Activated CD4-positive, alpha-beta T cell treated with anti-CD3 and anti-CD28 coated beads for 36 hours (primary cell): ENCODE data around the gene PPM1H. TPM values are rescaled to one million over a fixed set of nuclear protein-coding genes. Genes with fewer than 3 reads are reported as not detected.

ENCODE experiments used
- ATAC-seq: fragments of 200-7000 bp; cut with Tn5 transposase; one replicate; pipeline ENCODE4 v1.10.0; 2021; ENCODE audit warnings: mild to moderate bottlenecking, moderate library complexity
- CTCF ChIA-PET: fragments of 350-600 bp; sonication (Branson Sonifier 250); formaldehyde crosslinking; loops from one replicate; lab custom pipeline; 2021; ENCODE audit warnings: antibody characterized with exemption; lab: Charles Lee
- POLR2A ChIA-PET: fragments of 350-600 bp; sonication (Branson Sonifier 250); formaldehyde crosslinking; loops from one replicate; lab custom pipeline; 2021; ENCODE audit warnings: antibody characterized with exemption, inconsistent platforms; lab: Charles Lee
- DNase-seq: peaks from one replicate; pipeline ENCODE4 v3.0.0-alpha.2; 2020
- H3K27ac Mint-ChIP-seq: one replicate; pipeline ENCODE4 v1.8.0; 2021; ENCODE audit warnings: mixed read lengths
- H3K27me3 Mint-ChIP-seq: one replicate; pipeline ENCODE4 v1.8.0; 2021; ENCODE audit warnings: mixed read lengths
- H3K36me3 Mint-ChIP-seq: one replicate; pipeline ENCODE4 v1.8.0; 2021; ENCODE audit warnings: low read depth, mixed read lengths
- H3K4me1 Mint-ChIP-seq: one replicate; pipeline ENCODE4 v1.8.0; 2021; ENCODE audit warnings: mixed read lengths
- H3K4me3 Mint-ChIP-seq: one replicate; pipeline ENCODE4 v1.8.0; 2021; ENCODE audit warnings: mild to moderate bottlenecking, moderate library complexity, mixed read lengths
- H3K9me3 Mint-ChIP-seq: one replicate; pipeline ENCODE4 v1.8.0; 2021; ENCODE audit warnings: low read depth, mixed read lengths
- intact Hi-C, 2 experiments: fragments of 100-400 bp; cut with DNase I in 1 of 2; cut with micrococcal nuclease in 1 of 2; formaldehyde crosslinking; loops; one replicate each; pipeline versions ENCODE4 v1.14.2 to v1.15.1; 2022 to 2024; cut with DNase I, micrococcal nuclease
- total RNA-seq, 2 experiments: library from RNA; stranded (reverse); gene quantifications; one replicate each; pipeline ENCODE4 v1.2.3, GENCODE V29; 2021

PPM1H gene
- total RNA-seq, 2 experiments from 2014 or later, result 0.02 TPM; not detected in 1

GRCh38 chr12:62718762-62719426, 216.1 kb downstream of the PPM1H start:
- H3K27me3 Mint-ChIP-seq, result no peaks in the 10 kb centered on the region
- DNase-seq, result no peak
- H3K4me1 Mint-ChIP-seq, result no peaks in the 10 kb centered on the region
- H3K36me3 Mint-ChIP-seq, result no peaks in the 10 kb centered on the region
- no peak overlapping the region for H3K27ac Mint-ChIP-seq
- no peak overlapping the region for H3K4me3 Mint-ChIP-seq
- ATAC-seq, result no peak
- ChIA-PET POLR2A (no interaction called here), CTCF (interaction anchor here (0.6 to 1.6 kb wide), 4 partner anchors 13 to 138 kb away, joined by 3 to 5 read pairs (median 3); no protein-coding TSS in a partner anchor)
- intact Hi-C loops, result no loop called here
- no peaks in the 10 kb centered on the region for H3K9me3 Mint-ChIP-seq

- POLR2A ChIA-PET, result no interaction called here
- Mint-ChIP-seq H3K4me1 (no peaks in the 10 kb centered on the region), H3K4me3 (no peak overlapping the region), H3K36me3 (no peaks in the 10 kb centered on the region), H3K9me3 (no peaks in the 10 kb centered on the region), H3K27ac (no peak overlapping the region), H3K27me3 (no peaks in the 10 kb centered on the region)
- no peak for ATAC-seq
- CTCF ChIA-PET, result no interaction called here
- no peak for DNase-seq
- intact Hi-C loops, result no loop called here
Measured at GRCh38 chr12:62717643-62718042, 217.3 kb downstream of the PPM1H start.

- no peak overlapping the region for H3K4me3 Mint-ChIP-seq
- DNase-seq, result no peak
- H3K36me3 Mint-ChIP-seq, result no peaks in the 10 kb centered on the region
- ATAC-seq, result no peak
- ChIA-PET POLR2A (no interaction called here), CTCF (no interaction called here)
- no peaks in the 10 kb centered on the region for H3K27me3 Mint-ChIP-seq
- H3K27ac Mint-ChIP-seq, result no peak overlapping the region
- H3K9me3 Mint-ChIP-seq, result no peaks in the 10 kb centered on the region
- intact Hi-C loops, result no loop called here
- H3K4me1 Mint-ChIP-seq, result no peaks in the 10 kb centered on the region
Measured at GRCh38 chr12:62716866-62717525, 218.0 kb downstream of the PPM1H start.

- ChIA-PET POLR2A (no interaction called here), CTCF (interaction anchor here (1.1 to 1.3 kb wide), 2 partner anchors 78 to 82 kb away, joined by 3 to 4 read pairs; no protein-coding TSS in a partner anchor)
- H3K27me3 Mint-ChIP-seq, result no peaks in the 10 kb centered on the region
- H3K9me3 Mint-ChIP-seq, result no peaks in the 10 kb centered on the region
- H3K36me3 Mint-ChIP-seq, result no peaks in the 10 kb centered on the region
- DNase-seq, result no peak
- intact Hi-C loops, result no loop called here
- no peaks in the 10 kb centered on the region for H3K4me1 Mint-ChIP-seq
- H3K4me3 Mint-ChIP-seq, result no peak overlapping the region
- no peak for ATAC-seq
- H3K27ac Mint-ChIP-seq, result no peak overlapping the region
Measured at GRCh38 chr12:62716037-62716436, 218.9 kb downstream of the PPM1H start.

- H3K36me3 Mint-ChIP-seq, result no peaks in the 10 kb centered on the region
- H3K4me1 Mint-ChIP-seq, result no peaks in the 10 kb centered on the region
- no peak for DNase-seq
- CTCF ChIA-PET, result interaction anchor here (1.1 to 1.3 kb wide), 3 partner anchors 79 to 83 kb away, joined by 3 to 4 read pairs (median 3); no protein-coding TSS in a partner anchor
- H3K27me3 Mint-ChIP-seq, result no peaks in the 10 kb centered on the region
- POLR2A ChIA-PET, result interaction anchor here (0.5 kb wide), 1 partner anchor 74 kb away, joined by 4 read pairs; no protein-coding TSS in a partner anchor
- no peak for ATAC-seq
- no peak overlapping the region for H3K4me3 Mint-ChIP-seq
- no peak overlapping the region for H3K27ac Mint-ChIP-seq
- no peaks in the 10 kb centered on the region for H3K9me3 Mint-ChIP-seq
- intact Hi-C loops, result no loop called here
Measured at GRCh38 chr12:62714774-62715721, 219.9 kb downstream of the PPM1H start.

- Mint-ChIP-seq H3K9me3 (no peaks in the 10 kb centered on the region), H3K27ac (no peak overlapping the region), H3K27me3 (no peaks in the 10 kb centered on the region), H3K4me1 (no peaks in the 10 kb centered on the region), H3K36me3 (no peaks in the 10 kb centered on the region), H3K4me3 (no peak overlapping the region)
- intact Hi-C loops, result no loop called here
- DNase-seq, result no peak
- ChIA-PET POLR2A (no interaction called here), CTCF (interaction anchor here (1.2 kb wide), 1 partner anchor 83 kb away, joined by 3 read pairs; no protein-coding TSS in a partner anchor)
- ATAC-seq, result no peak
Measured at GRCh38 chr12:62714181-62714773, 220.7 kb downstream of the PPM1H start.

GRCh38 chr12:62713723-62714122, 221.2 kb downstream of the PPM1H start:
- intact Hi-C loops, result no loop called here
- H3K4me1 Mint-ChIP-seq, result no peaks in the 10 kb centered on the region
- CTCF ChIA-PET, result no interaction called here

GRCh38 chr12:62712681-62713573, 222.0 kb downstream of the PPM1H start:
- no peaks in the 10 kb centered on the region for H3K4me1 Mint-ChIP-seq
- no peak for DNase-seq
- ChIA-PET POLR2A (no interaction called here), CTCF (interaction anchor here (1.3 kb wide), 1 partner anchor 82 kb away, joined by 4 read pairs; no protein-coding TSS in a partner anchor)
- H3K4me3 Mint-ChIP-seq, result no peak overlapping the region
- H3K27ac Mint-ChIP-seq, result no peak overlapping the region
- ATAC-seq, result no peak
- H3K36me3 Mint-ChIP-seq, result no peaks in the 10 kb centered on the region
- no peaks in the 10 kb centered on the region for H3K9me3 Mint-ChIP-seq
- H3K27me3 Mint-ChIP-seq, result no peaks in the 10 kb centered on the region
- intact Hi-C loops, result no loop called here

More at GRCh38 chr12:62713723-62714122, 221.2 kb downstream of the PPM1H start:
- Mint-ChIP-seq H3K27ac (no peak overlapping the region), H3K9me3 (no peaks in the 10 kb centered on the region), H3K27me3 (no peaks in the 10 kb centered on the region), H3K36me3 (no peaks in the 10 kb centered on the region), H3K4me3 (no peak overlapping the region)
- ATAC-seq (no peak), DNase-seq (no peak)
- POLR2A ChIA-PET, result no interaction called here

- Mint-ChIP-seq H3K27ac (no peak overlapping the region), H3K4me3 (no peak overlapping the region), H3K27me3 (no peaks in the 10 kb centered on the region), H3K36me3 (no peaks in the 10 kb centered on the region), H3K4me1 (no peaks in the 10 kb centered on the region), H3K9me3 (no peaks in the 10 kb centered on the region)
- intact Hi-C loops, result no loop called here
- ChIA-PET POLR2A (no interaction called here), CTCF (interaction anchor here (0.7 to 1.3 kb wide), 2 partner anchors 17 to 83 kb away, joined by 3 to 4 read pairs; no protein-coding TSS in a partner anchor)
- ATAC-seq (no peak), DNase-seq (no peak)
Measured at GRCh38 chr12:62711631-62712241, 223.2 kb downstream of the PPM1H start.

GRCh38 chr12:62709311-62709710, 225.6 kb downstream of the PPM1H start:
- intact Hi-C loops, result no loop called here
- ChIA-PET POLR2A (no interaction called here), CTCF (interaction anchor here (0.5 kb wide), 1 partner anchor 60 kb away, joined by 3 read pairs; no protein-coding TSS in a partner anchor)
- no peak for DNase-seq
- no peaks in the 10 kb centered on the region for H3K27me3 Mint-ChIP-seq
- ATAC-seq, result no peak
- H3K4me3 Mint-ChIP-seq, result no peak overlapping the region
- no peaks in the 10 kb centered on the region for H3K36me3 Mint-ChIP-seq
- no peaks in the 10 kb centered on the region for H3K4me1 Mint-ChIP-seq
- no peaks in the 10 kb centered on the region for H3K9me3 Mint-ChIP-seq
- H3K27ac Mint-ChIP-seq, result no peak overlapping the region
